ENCODE measurements around the gene TRAF3.

The TRAF3 gene

GRCh38 chr14:102932484-102933248 is 155.4 kb downstream of the TRAF3 start:
- Histone ChIP-seq H3K9ac (ENCODE audit: low read length in 5 of 5) (no peak overlapping the region), H3K27me3 (ENCODE audit: control insufficient read depth in 5 of 5, insufficient read depth in 4 of 5, low read length in 5 of 5) (peaks cover 8 to 21% (median 16%) of the 10 kb centered on the region in 5 donors), H3K4me3 (ENCODE audit: low read depth in 1 of 5, low read length in 5 of 5) (no peak overlapping the region), H3K27ac (ENCODE audit: low read depth, low read length) (no peak overlapping the region), H3K36me3 (ENCODE audit: control insufficient read depth in 5 of 5, insufficient read depth in 5 of 5, low read length in 5 of 5) (peaks cover 0 to 45% (median 30%) of the 10 kb centered on the region in 5 donors), H3K4me1 (ENCODE audit: control insufficient read depth in 5 of 5, insufficient read depth in 5 of 5, low read length in 5 of 5) (peaks cover 0 to 31% (median 25%) of the 10 kb centered on the region in 5 donors), H3K9me3 (ENCODE audit: control insufficient read depth in 5 of 5, low read length in 5 of 5) (no peaks in the 10 kb centered on the region)

GRCh38 chr14:102933618-102934231 is 156.5 kb downstream of the TRAF3 start:
- Histone ChIP-seq H3K27me3 (ENCODE audit: control insufficient read depth in 5 of 5, insufficient read depth in 4 of 5, low read length in 5 of 5) (peaks cover 6 to 19% (median 14%) of the 10 kb centered on the region in 5 donors), H3K9me3 (ENCODE audit: control insufficient read depth in 5 of 5, low read length in 5 of 5) (no peaks in the 10 kb centered on the region), H3K4me3 (ENCODE audit: low read depth in 1 of 5, low read length in 5 of 5) (no peak overlapping the region), H3K27ac (ENCODE audit: low read depth, low read length) (no peak overlapping the region), H3K36me3 (ENCODE audit: control insufficient read depth in 5 of 5, insufficient read depth in 5 of 5, low read length in 5 of 5) (peaks cover 0 to 56% (median 39%) of the 10 kb centered on the region in 5 donors), H3K9ac (ENCODE audit: low read length in 5 of 5) (no peak overlapping the region), H3K4me1 (ENCODE audit: control insufficient read depth in 5 of 5, insufficient read depth in 5 of 5, low read length in 5 of 5) (peaks cover 0 to 20% (median 15%) of the 10 kb centered on the region in 5 donors)

DNA sequence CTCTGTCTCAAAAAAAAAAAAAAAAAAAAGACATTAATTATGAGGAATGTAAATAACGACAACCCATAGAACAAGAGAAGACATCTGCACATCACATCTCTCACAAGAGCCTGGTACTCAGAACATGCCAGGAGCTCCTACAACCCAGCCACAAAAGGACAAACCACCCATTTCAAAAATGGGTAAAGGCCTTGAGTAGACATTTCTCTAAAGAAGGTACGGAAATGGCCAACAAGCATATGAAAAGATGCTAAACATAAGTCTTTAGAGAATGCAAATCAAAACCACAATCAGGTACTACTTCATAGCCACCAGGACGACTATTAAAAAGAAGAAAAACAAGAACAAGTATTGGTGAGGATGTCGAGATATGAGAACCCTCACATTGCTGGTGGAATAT is 158.5 kb downstream of the TRAF3 start:
- Histone ChIP-seq H3K4me3 (ENCODE audit: low read depth in 1 of 5, low read length in 5 of 5) (no peak overlapping the region), H3K4me1 (ENCODE audit: control insufficient read depth in 5 of 5, insufficient read depth in 5 of 5, low read length in 5 of 5) (peaks cover 0 to under 1% (median 0%) of the 10 kb centered on the region in 5 donors), H3K27me3 (ENCODE audit: control insufficient read depth in 5 of 5, insufficient read depth in 4 of 5, low read length in 5 of 5) (peaks cover 0 to 3% (median under 1%) of the 10 kb centered on the region in 5 donors), H3K9me3 (ENCODE audit: control insufficient read depth in 5 of 5, low read length in 5 of 5) (no peaks in the 10 kb centered on the region), H3K36me3 (ENCODE audit: control insufficient read depth in 5 of 5, insufficient read depth in 5 of 5, low read length in 5 of 5) (peaks cover 0 to 73% (median 57%) of the 10 kb centered on the region in 5 donors), H3K9ac (ENCODE audit: low read length in 5 of 5) (no peak overlapping the region), H3K27ac (ENCODE audit: low read depth, low read length) (no peak overlapping the region)

GRCh38 chr14:102937331-102938175 is 160.3 kb downstream of the TRAF3 start:
- H3K27ac ChIP-seq (ENCODE audit: low read depth, low read length): no peak overlapping the region
- H3K36me3 ChIP-seq (ENCODE audit: control insufficient read depth in 5 of 5, insufficient read depth in 5 of 5, low read length in 5 of 5): peaks cover 0 to 79% (median 72%) of the 10 kb centered on the region in 5 donors
- no peaks in the 10 kb centered on the region for H3K27me3 ChIP-seq (ENCODE audit: control insufficient read depth in 5 of 5, insufficient read depth in 4 of 5, low read length in 5 of 5)
- H3K4me1 ChIP-seq (ENCODE audit: control insufficient read depth in 5 of 5, insufficient read depth in 5 of 5, low read length in 5 of 5): no peaks in the 10 kb centered on the region
- no peaks in the 10 kb centered on the region for H3K9me3 ChIP-seq (ENCODE audit: control insufficient read depth in 5 of 5, low read length in 5 of 5)
- no peak overlapping the region for H3K4me3 ChIP-seq (ENCODE audit: low read depth in 1 of 5, low read length in 5 of 5)
- H3K9ac ChIP-seq (ENCODE audit: low read length in 5 of 5): no peak overlapping the region

DNA sequence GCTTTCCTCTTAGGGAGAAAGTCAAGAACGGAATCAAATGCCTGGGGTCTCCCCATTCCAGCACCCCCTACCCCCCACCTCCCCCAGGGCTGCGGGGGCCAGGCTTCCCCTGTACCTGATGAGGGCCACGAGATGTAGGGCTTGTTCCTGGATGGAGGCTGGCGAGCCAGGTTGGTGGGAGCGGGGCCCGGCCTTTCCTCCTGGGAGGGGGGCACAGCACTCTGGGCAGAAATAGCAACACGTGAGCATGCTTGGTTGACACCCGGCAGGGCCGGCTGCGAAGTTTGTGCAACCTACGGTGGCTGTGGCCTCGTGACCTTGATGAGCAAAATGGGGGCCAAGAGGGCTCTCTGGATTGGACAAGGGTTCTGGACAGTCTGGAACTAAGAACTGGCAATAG is 160.9 kb downstream of the TRAF3 start:
- H3K27me3 ChIP-seq (ENCODE audit: control insufficient read depth in 5 of 5, insufficient read depth in 4 of 5, low read length in 5 of 5): no peaks in the 10 kb centered on the region
- H3K9me3 ChIP-seq (ENCODE audit: control insufficient read depth in 5 of 5, low read length in 5 of 5): no peaks in the 10 kb centered on the region
- H3K4me3 ChIP-seq (ENCODE audit: low read depth in 1 of 5, low read length in 5 of 5): no peak overlapping the region
- no peaks in the 10 kb centered on the region for H3K4me1 ChIP-seq (ENCODE audit: control insufficient read depth in 5 of 5, insufficient read depth in 5 of 5, low read length in 5 of 5)
- H3K36me3 ChIP-seq (ENCODE audit: control insufficient read depth in 5 of 5, insufficient read depth in 5 of 5, low read length in 5 of 5): peaks cover 0 to 78% (median 72%) of the 10 kb centered on the region in 5 donors
- H3K9ac ChIP-seq (ENCODE audit: low read length in 5 of 5): no peak overlapping the region
- H3K27ac ChIP-seq (ENCODE audit: low read depth, low read length): no peak overlapping the region

GRCh38 chr14:102939329-102939728 is 162.1 kb downstream of the TRAF3 start:
- H3K36me3 ChIP-seq (ENCODE audit: control insufficient read depth in 5 of 5, insufficient read depth in 5 of 5, low read length in 5 of 5): peaks cover 0 to 81% (median 76%) of the 10 kb centered on the region in 5 donors
- H3K9me3 ChIP-seq (ENCODE audit: control insufficient read depth in 5 of 5, low read length in 5 of 5): no peaks in the 10 kb centered on the region
- no peak overlapping the region for H3K9ac ChIP-seq (ENCODE audit: low read length in 5 of 5)
- H3K4me1 ChIP-seq (ENCODE audit: control insufficient read depth in 5 of 5, insufficient read depth in 5 of 5, low read length in 5 of 5): no peaks in the 10 kb centered on the region
- no peak overlapping the region for H3K4me3 ChIP-seq (ENCODE audit: low read depth in 1 of 5, low read length in 5 of 5)
- no peak overlapping the region for H3K27ac ChIP-seq (ENCODE audit: low read depth, low read length)
- no peaks in the 10 kb centered on the region for H3K27me3 ChIP-seq (ENCODE audit: control insufficient read depth in 5 of 5, insufficient read depth in 4 of 5, low read length in 5 of 5)

GRCh38 chr14:102939820-102940561 is 162.7 kb downstream of the TRAF3 start:
- peaks cover 0 to 86% (median 82%) of the 10 kb centered on the region in 5 donors for H3K36me3 ChIP-seq (ENCODE audit: control insufficient read depth in 5 of 5, insufficient read depth in 5 of 5, low read length in 5 of 5)
- no peak overlapping the region for H3K9ac ChIP-seq (ENCODE audit: low read length in 5 of 5)
- no peaks in the 10 kb centered on the region for H3K4me1 ChIP-seq (ENCODE audit: control insufficient read depth in 5 of 5, insufficient read depth in 5 of 5, low read length in 5 of 5)
- no peaks in the 10 kb centered on the region for H3K9me3 ChIP-seq (ENCODE audit: control insufficient read depth in 5 of 5, low read length in 5 of 5)
- no peaks in the 10 kb centered on the region for H3K27me3 ChIP-seq (ENCODE audit: control insufficient read depth in 5 of 5, insufficient read depth in 4 of 5, low read length in 5 of 5)
- no peak overlapping the region for H3K4me3 ChIP-seq (ENCODE audit: low read depth in 1 of 5, low read length in 5 of 5)
- H3K27ac ChIP-seq (ENCODE audit: low read depth, low read length): no peak overlapping the region

- Histone ChIP-seq H3K27ac (ENCODE audit: low read depth, low read length) (no peak overlapping the region), H3K9me3 (ENCODE audit: control insufficient read depth in 5 of 5, low read length in 5 of 5) (no peaks in the 10 kb centered on the region), H3K9ac (ENCODE audit: low read length in 5 of 5) (no peak overlapping the region), H3K4me3 (ENCODE audit: low read depth in 1 of 5, low read length in 5 of 5) (no peak overlapping the region), H3K4me1 (ENCODE audit: control insufficient read depth in 5 of 5, insufficient read depth in 5 of 5, low read length in 5 of 5) (no peaks in the 10 kb centered on the region), H3K36me3 (ENCODE audit: control insufficient read depth in 5 of 5, insufficient read depth in 5 of 5, low read length in 5 of 5) (peaks cover 0 to 95% (median 91%) of the 10 kb centered on the region in 5 donors), H3K27me3 (ENCODE audit: control insufficient read depth in 5 of 5, insufficient read depth in 4 of 5, low read length in 5 of 5) (no peaks in the 10 kb centered on the region)
These were observed 163.6 kb downstream of the TRAF3 start for GRCh38 chr14:102940729-102941362.

DNA sequence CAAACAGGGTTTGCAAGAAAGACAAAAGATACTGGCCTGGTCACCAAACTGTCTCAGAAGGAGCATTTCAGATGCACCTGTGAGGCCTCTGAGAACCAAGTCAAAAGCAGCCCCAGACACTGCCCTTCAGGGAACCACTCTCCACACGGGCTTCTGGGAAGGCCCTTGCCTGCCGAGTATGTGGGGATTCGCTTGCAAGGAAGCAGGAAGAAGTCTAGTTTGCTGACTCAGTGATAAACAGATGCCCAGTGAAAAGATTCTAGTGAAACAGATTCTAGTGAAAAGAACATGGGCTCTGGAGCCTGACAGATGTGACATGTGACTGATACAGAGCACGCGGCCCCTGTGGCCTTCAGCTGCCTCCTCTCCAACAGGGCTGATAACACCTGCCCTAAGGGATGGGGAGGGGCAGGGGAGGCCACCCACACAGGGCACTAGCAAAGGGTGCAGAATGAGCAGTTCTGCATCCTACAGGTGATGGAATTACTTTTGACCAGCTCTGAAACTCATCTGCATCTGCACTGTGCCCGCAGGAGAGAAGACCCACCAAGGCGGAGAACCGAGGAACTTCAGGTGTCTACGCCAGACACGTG is 164.3 kb downstream of the TRAF3 start:
- no peaks in the 10 kb centered on the region for H3K27me3 ChIP-seq (ENCODE audit: control insufficient read depth in 5 of 5, insufficient read depth in 4 of 5, low read length in 5 of 5)
- H3K9ac ChIP-seq (ENCODE audit: low read length in 5 of 5): no peak overlapping the region
- no peak overlapping the region for H3K4me3 ChIP-seq (ENCODE audit: low read depth in 1 of 5, low read length in 5 of 5)
- H3K27ac ChIP-seq (ENCODE audit: low read depth, low read length): no peak overlapping the region
- peaks cover 0 to 95% (median 90%) of the 10 kb centered on the region in 5 donors for H3K36me3 ChIP-seq (ENCODE audit: control insufficient read depth in 5 of 5, insufficient read depth in 5 of 5, low read length in 5 of 5)
- no peaks in the 10 kb centered on the region for H3K9me3 ChIP-seq (ENCODE audit: control insufficient read depth in 5 of 5, low read length in 5 of 5)
- H3K4me1 ChIP-seq (ENCODE audit: control insufficient read depth in 5 of 5, insufficient read depth in 5 of 5, low read length in 5 of 5): no peaks in the 10 kb centered on the region

All from subcutaneous abdominal adipose tissue (tissue), 5 donors.